SU-DHL-6 (cell line): Measurements from ENCODE around the gene SLCO4A1.

ENCODE experiments used
- H2AFZ ChIP-seq: fragments of 200-600 bp; sonication (generic); 2 replicates; pipeline ENCODE4 v1.6.1; 2014; ENCODE audit warnings: low read depth, mild to moderate bottlenecking, moderate library complexity, mixed read lengths, antibody characterized with exemption, low read length; ENCODE audit not compliant: severe bottlenecking
- H3F3A ChIP-seq: fragments of 200-600 bp; shearing (Covaris generic); 2 replicates; pipeline ENCODE4 v1.6.0; 2016; ENCODE audit warnings: antibody characterized with exemption, mild to moderate bottlenecking; ENCODE audit not compliant: insufficient read depth
- H3K27ac ChIP-seq: fragments of 200-600 bp; sonication (generic); 2 replicates; pipeline ENCODE4 v1.5.1; 2016; ENCODE audit warnings: low read depth, mild to moderate bottlenecking, low read length, moderate library complexity, mixed read lengths
- H3K27me3 ChIP-seq: fragments of 200-600 bp; sonication (generic), shearing (Covaris generic); 2 replicates; pipeline ENCODE4 v1.6.0; 2014; ENCODE audit warnings: mild to moderate bottlenecking, low read length
- H3K36me3 ChIP-seq: fragments of 200-600 bp; sonication (generic); 2 replicates; pipeline ENCODE4 v1.6.1; 2014; ENCODE audit warnings: mild to moderate bottlenecking, low read length, mixed read lengths
- H3K4me2 ChIP-seq: fragments of 300-600, 200-600 bp; shearing (Covaris generic), sonication (generic); 2 replicates; pipeline ENCODE4 v1.6.0; 2014; ENCODE audit warnings: low read length, low read depth, mild to moderate bottlenecking; ENCODE audit not compliant: poor library complexity, severe bottlenecking
- H3K4me3 ChIP-seq: fragments of 200-600 bp; sonication (generic); 2 replicates; pipeline ENCODE4 v1.5.1; 2014; ENCODE audit warnings: antibody characterized with exemption, low read length, mild to moderate bottlenecking, mixed read lengths; ENCODE audit not compliant: insufficient read depth, poor library complexity, severe bottlenecking
- H3K79me2 ChIP-seq: fragments of 200-600 bp; sonication (generic); 2 replicates; pipeline ENCODE4 v1.6.1; 2014; ENCODE audit warnings: mild to moderate bottlenecking, low read length, moderate library complexity; ENCODE audit not compliant: insufficient read depth
- H3K9ac ChIP-seq: fragments of 200-600 bp; sonication (generic); 2 replicates; pipeline ENCODE4 v1.7.0; 2014; ENCODE audit warnings: mild to moderate bottlenecking, low read length
- H3K9me2 ChIP-seq: fragments of 200-600 bp; sonication (generic); replicated peaks from 2 replicates; pipeline ENCODE4 v1.6.1; 2014; ENCODE audit warnings: low read length; ENCODE audit not compliant: insufficient read depth
- H3K9me3 ChIP-seq: fragments of 200-600 bp; sonication (generic); 2 replicates; pipeline ENCODE4 v1.6.1; 2014; ENCODE audit warnings: low read length, mixed read lengths; ENCODE audit not compliant: insufficient read depth
- H4K20me1 ChIP-seq: fragments of 200-600 bp; sonication (generic); 2 replicates; pipeline ENCODE4 v1.6.1; 2014; ENCODE audit warnings: low read depth, mild to moderate bottlenecking, antibody characterized with exemption, low read length, moderate library complexity, mixed read lengths
- CTCF ChIP-seq: fragments of 200-600 bp; sonication (generic); IDR thresholded peaks from one replicate; pipeline ENCODE4 v1.5.1; 2017; ENCODE audit warnings: antibody characterized with exemption, mild to moderate bottlenecking, low read length, moderate library complexity; ENCODE audit not compliant: insufficient read depth, poor library complexity, severe bottlenecking
- EZH2phosphoT487 ChIP-seq: fragments of 200-600 bp; sonication (generic), shearing (Covaris generic); conservative IDR thresholded peaks from 2 replicates; pipeline ENCODE4 v1.6.1; 2018; ENCODE audit warnings: mild to moderate bottlenecking, antibody characterized with exemption, low read length, moderate library complexity, mixed read lengths

The SLCO4A1 gene

GRCh38 chr20:62618611-62619529 lies 23.4 kb upstream of the SLCO4A1 start:
- H3F3A ChIP-seq: no peaks in the 10 kb centered on the region
- H3K27ac ChIP-seq: no peak overlapping the region
- H3K27me3 ChIP-seq: no peaks in the 10 kb centered on the region
- no peaks in the 10 kb centered on the region for H3K9me3 ChIP-seq
- no peak for TF ChIP-seq CTCF
- TF ChIP-seq EZH2phosphoT487: no peak
- H2AFZ ChIP-seq: no peak overlapping the region
- H3K36me3 ChIP-seq: no peaks in the 10 kb centered on the region
- no peaks in the 10 kb centered on the region for H3K9me2 ChIP-seq
- H3K9ac ChIP-seq: no peak overlapping the region
- no peaks in the 10 kb centered on the region for H3K79me2 ChIP-seq
- H3K4me2 ChIP-seq: no peak overlapping the region
- no peak overlapping the region for H3K4me3 ChIP-seq
- H4K20me1 ChIP-seq: no peaks in the 10 kb centered on the region

GRCh38 chr20:62620625-62621024 lies 21.7 kb upstream of the SLCO4A1 start:
- Histone ChIP-seq H3K27me3 (no peaks in the 10 kb centered on the region), H3K27ac (no peak overlapping the region), H3K36me3 (no peaks in the 10 kb centered on the region), H3K4me3 (no peak overlapping the region), H2AFZ (no peak overlapping the region), H3K79me2 (no peaks in the 10 kb centered on the region), H3K9me2 (no peaks in the 10 kb centered on the region), H3K9me3 (no peaks in the 10 kb centered on the region), H3K4me2 (no peak overlapping the region), H3F3A (no peaks in the 10 kb centered on the region), H4K20me1 (no peaks in the 10 kb centered on the region), H3K9ac (no peak overlapping the region)
- TF ChIP-seq CTCF (no peak), EZH2phosphoT487 (no peak)

GRCh38 chr20:62621251-62622110 lies 20.8 kb upstream of the SLCO4A1 start:
- Histone ChIP-seq H2AFZ (no peak overlapping the region), H3K4me2 (no peak overlapping the region), H3K79me2 (no peaks in the 10 kb centered on the region), H3K9ac (no peak overlapping the region), H3K4me3 (no peak overlapping the region), H3K9me3 (no peaks in the 10 kb centered on the region), H3K36me3 (no peaks in the 10 kb centered on the region), H4K20me1 (no peaks in the 10 kb centered on the region), H3K9me2 (no peaks in the 10 kb centered on the region), H3F3A (no peaks in the 10 kb centered on the region), H3K27me3 (no peaks in the 10 kb centered on the region), H3K27ac (no peak overlapping the region)
- TF ChIP-seq EZH2phosphoT487 (no peak), CTCF (no peak)
